K562 (cell line): Measurements from ENCODE around the gene NXN. TPM values are rescaled to one million over a fixed set of nuclear protein-coding genes. Genes with fewer than 3 reads are reported as not detected.

Experiments used
- ASH1L ChIP-seq: fragments of 450-650 bp; IDR thresholded peaks from 2 replicates; pipeline ENCODE4 v1.6.1; 2018; ENCODE audit warnings: borderline replicate concordance, mild to moderate bottlenecking, low read depth; ENCODE audit not compliant: partially characterized antibody
- BRD4 ChIP-seq: fragments of 200-600 bp; sonication (generic); IDR thresholded peaks from 2 replicates; pipeline ENCODE4 v1.6.1; 2017; ENCODE audit warnings: inconsistent platforms
- CBX3 ChIP-seq, 2 experiments: IDR thresholded peaks; 1 replicate in 1 of 2; 2 replicates in 1 of 2; pipeline ENCODE4 v1.6.1; 2012; ENCODE audit warnings: inconsistent platforms in 2 of 2, low read length in 2 of 2, borderline replicate concordance in 1 of 2, control low read depth in 1 of 2
- ERF ChIP-seq: fragments of 450-650 bp; formaldehyde crosslinking; IDR thresholded peaks from 2 replicates; pipeline ENCODE4 v1.4.0; 2020; ENCODE audit warnings: mild to moderate bottlenecking, mixed read lengths
- FOXJ2 ChIP-seq: fragments of 200-800 bp; sonication (Bioruptor generic); IDR thresholded peaks from 2 replicates; pipeline ENCODE4 v1.6.1; 2016; ENCODE audit warnings: missing genetic modification characterization, missing compliant biosample characterization
- GATA2 ChIP-seq: sonication (generic); formaldehyde crosslinking; IDR thresholded peaks from 2 replicates; pipeline ENCODE4 v1.4.0; 2020; ENCODE audit warnings: mild to moderate bottlenecking, missing genetic modification reagents
- HOXB6 ChIP-seq: fragments of 250-450 bp; sonication (Bioruptor Pico); IDR thresholded peaks from 2 replicates; pipeline ENCODE4 v1.5.1; 2022; ENCODE audit warnings: mild to moderate bottlenecking, borderline replicate concordance
- ILF3 ChIP-seq: fragments of 450-650 bp; IDR thresholded peaks from 2 replicates; pipeline ENCODE4 v1.6.1; 2018; ENCODE audit warnings: antibody characterized with exemption, mild to moderate bottlenecking, moderate library complexity, borderline replicate concordance
- KDM1A ChIP-seq, 2 experiments: fragments of 450-650 bp; IDR thresholded peaks; 2 replicates each; pipeline ENCODE4 v1.6.1; 2016; ENCODE audit warnings: mild to moderate bottlenecking in 2 of 2
- MECOM ChIP-seq: fragments of 250-450 bp; sonication (Bioruptor Pico); IDR thresholded peaks from 2 replicates; pipeline ENCODE4 v1.8.0; 2022; ENCODE audit warnings: inconsistent platforms
- MYC ChIP-seq, 2 experiments: fragments of 250-450 bp in 1 of 2; sonication (Bioruptor Pico) in 1 of 2; IDR thresholded peaks; 2 replicates each; pipeline versions ENCODE4 v1.5.1 to v1.6.1; 2012 to 2021; ENCODE audit warnings: low read depth in 2 of 2, borderline replicate concordance in 1 of 2, improper control_type of control experiment in 1 of 2, low read length in 1 of 2, mild to moderate bottlenecking in 1 of 2, moderate library complexity in 1 of 2
- NEUROD1 ChIP-seq: fragments of 150-350 bp; IDR thresholded peaks from 2 replicates; pipeline ENCODE4 v1.6.1; 2014; ENCODE audit warnings: borderline replicate concordance, low read length, low read depth; ENCODE audit not compliant: partially characterized antibody
- NRF1 ChIP-seq, 2 experiments: fragments of 450-650 bp; IDR thresholded peaks in 1 of 2; conservative IDR thresholded peaks in 1 of 2; 2 replicates each; pipeline ENCODE4 v1.6.1; 2014; ENCODE audit warnings: mild to moderate bottlenecking in 2 of 2
- PTTG1 ChIP-seq: fragments of 450-650 bp; IDR thresholded peaks from 2 replicates; pipeline ENCODE4 v1.6.1; 2016; ENCODE audit warnings: low read depth, mild to moderate bottlenecking, missing genetic modification characterization, missing compliant biosample characterization
- RAD21 ChIP-seq, 2 experiments: fragments of 250-450 bp in 1 of 2; fragments of 450-650 bp in 1 of 2; sonication (Bioruptor Pico) in 1 of 2; formaldehyde crosslinking in 1 of 2; IDR thresholded peaks in 1 of 2; conservative IDR thresholded peaks in 1 of 2; 2 replicates each; pipeline versions ENCODE4 v1.4.0 to v1.8.0; 2020 to 2022; ENCODE audit warnings: mild to moderate bottlenecking in 2 of 2, moderate library complexity in 1 of 2
- RBFOX2 ChIP-seq: fragments of 200-400 bp; formaldehyde crosslinking; IDR thresholded peaks from 2 replicates; pipeline ENCODE4 v1.6.1; 2017; ENCODE audit warnings: low read depth, mild to moderate bottlenecking, low read length, moderate library complexity
- RFX7 ChIP-seq: fragments of 250-450 bp; sonication (Bioruptor Pico); IDR thresholded peaks from 2 replicates; pipeline ENCODE4 v1.5.1; 2021; ENCODE audit warnings: mild to moderate bottlenecking
- ZNF140 ChIP-seq: fragments of 250-450 bp; sonication (Bioruptor Pico); IDR thresholded peaks from 2 replicates; pipeline ENCODE4 v1.8.0; 2021; ENCODE audit warnings: moderate library complexity, mild to moderate bottlenecking, inconsistent platforms
- ZNF146 ChIP-seq: IDR thresholded peaks from one replicate; pipeline ENCODE4 v1.6.1; 2018; ENCODE audit warnings: missing compliant biosample characterization; ENCODE audit not compliant: unreplicated experiment
- ZNF431 ChIP-seq: sonication (generic); formaldehyde crosslinking; IDR thresholded peaks from 2 replicates; pipeline ENCODE4 v1.8.0; 2022; ENCODE audit warnings: mild to moderate bottlenecking, missing genetic modification reagents
- ZNF586 ChIP-seq: fragments of 450-650 bp; formaldehyde crosslinking; conservative IDR thresholded peaks from 2 replicates; pipeline ENCODE4 v1.4.0; 2020; ENCODE audit warnings: mild to moderate bottlenecking, moderate library complexity
- ZNF778 ChIP-seq: fragments of 450-650 bp; formaldehyde crosslinking; IDR thresholded peaks from 2 replicates; pipeline ENCODE4 v1.4.0; 2020; ENCODE audit warnings: mild to moderate bottlenecking, moderate library complexity
- polyA plus RNA-seq, 8 experiments: library from polyadenylated mRNA; depleted of rRNA in 4 of 8; stranded (reverse) in 5 of 8; unstranded in 3 of 8; fragments of >200 nt; fragmentation: Nextera tagmentation in 2 of 8; fragmentation: Illumina TruSeq in 1 of 8; extraction: Ambion mirVana in 2 of 8; extraction: Trizol in 1 of 8; gene quantifications; 2 replicates each; pipeline versions ENCODE4 v1.2.1 to v1.2.3, GENCODE V29; 2011 to 2014; ENCODE audit warnings: inconsistent platforms in 1 of 8, missing spikeins in 1 of 8
- total RNA-seq, 7 experiments: library from RNA; depleted of rRNA in 6 of 7; stranded (reverse); fragments of >200 nt in 6 of 7; fragmentation: Illumina TruSeq in 2 of 7; extraction: Trizol in 2 of 7; gene quantifications; 2 replicates each; pipeline versions ENCODE4 v1.2.1 to v1.2.3, GENCODE V29; 2011 to 2021; ENCODE audit warnings: low replicate concordance in 1 of 7
- TF ChIP-seq, protein P1 (sequence below): fragments of 250-450 bp; sonication (Bioruptor Pico); IDR thresholded peaks from 2 replicates; pipeline ENCODE4 v1.4.0; 2020; ENCODE audit warnings: mild to moderate bottlenecking, moderate library complexity
- TF ChIP-seq, protein P2 (sequence below): sonication (generic); formaldehyde crosslinking; IDR thresholded peaks from 2 replicates; pipeline ENCODE4 v1.8.1; 2023; ENCODE audit warnings: mild to moderate bottlenecking, missing genetic modification reagents

The NXN gene
- total and polyA plus RNA-seq, 9 of the 15 experiments (the other 6 are each of a cell fraction or from before 2014, with no cell fraction given): 0.08 to 0.39 (median 0.29) TPM; not detected in 5

DNA sequence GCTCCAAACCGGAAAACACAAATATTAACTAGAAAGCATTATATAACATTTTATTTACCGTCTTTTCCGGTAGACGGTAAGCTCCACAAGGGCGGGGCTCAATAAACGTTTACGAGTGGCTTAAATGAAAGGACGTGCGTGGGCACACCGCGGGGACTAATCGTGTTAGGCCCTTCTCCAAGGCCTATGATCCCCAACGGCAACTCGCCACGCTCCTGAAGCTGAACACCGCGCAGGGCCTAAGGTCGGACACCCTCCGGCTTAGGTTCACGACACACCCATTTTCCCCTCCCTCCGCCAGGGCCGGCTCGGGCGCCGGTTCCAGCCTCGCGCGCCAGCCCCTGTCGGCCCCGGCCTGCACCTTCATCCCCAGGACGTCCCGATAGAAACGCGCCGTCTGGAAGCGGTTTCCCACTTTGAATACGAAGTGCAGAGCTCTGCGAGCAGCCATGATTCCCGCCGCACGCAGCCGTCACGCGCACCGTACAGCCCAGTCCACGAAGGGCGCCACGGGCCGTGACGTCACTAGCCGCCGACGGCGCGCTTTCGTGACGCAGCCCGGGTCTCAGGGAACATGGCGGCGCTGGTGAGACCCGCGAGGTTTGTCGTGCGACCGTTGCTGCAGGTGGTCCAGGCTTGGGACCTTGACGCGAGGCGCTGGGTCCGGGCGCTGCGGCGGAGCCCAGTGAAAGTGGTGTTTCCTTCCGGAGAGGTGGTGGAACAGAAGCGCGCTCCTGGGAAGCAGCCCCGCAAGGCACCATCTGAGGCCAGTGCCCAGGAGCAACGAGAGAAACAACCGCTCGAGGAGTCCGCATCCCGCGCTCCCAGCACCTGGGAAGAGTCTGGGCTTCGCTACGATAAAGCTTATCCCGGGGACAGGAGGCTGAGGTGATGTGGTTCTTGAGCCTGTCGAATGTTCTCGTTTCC, 197.5 kb downstream of the NXN start, which contains the start of the genes GLOD4 and MRM3 (continued):
- TF ChIP-seq, protein P1, sequence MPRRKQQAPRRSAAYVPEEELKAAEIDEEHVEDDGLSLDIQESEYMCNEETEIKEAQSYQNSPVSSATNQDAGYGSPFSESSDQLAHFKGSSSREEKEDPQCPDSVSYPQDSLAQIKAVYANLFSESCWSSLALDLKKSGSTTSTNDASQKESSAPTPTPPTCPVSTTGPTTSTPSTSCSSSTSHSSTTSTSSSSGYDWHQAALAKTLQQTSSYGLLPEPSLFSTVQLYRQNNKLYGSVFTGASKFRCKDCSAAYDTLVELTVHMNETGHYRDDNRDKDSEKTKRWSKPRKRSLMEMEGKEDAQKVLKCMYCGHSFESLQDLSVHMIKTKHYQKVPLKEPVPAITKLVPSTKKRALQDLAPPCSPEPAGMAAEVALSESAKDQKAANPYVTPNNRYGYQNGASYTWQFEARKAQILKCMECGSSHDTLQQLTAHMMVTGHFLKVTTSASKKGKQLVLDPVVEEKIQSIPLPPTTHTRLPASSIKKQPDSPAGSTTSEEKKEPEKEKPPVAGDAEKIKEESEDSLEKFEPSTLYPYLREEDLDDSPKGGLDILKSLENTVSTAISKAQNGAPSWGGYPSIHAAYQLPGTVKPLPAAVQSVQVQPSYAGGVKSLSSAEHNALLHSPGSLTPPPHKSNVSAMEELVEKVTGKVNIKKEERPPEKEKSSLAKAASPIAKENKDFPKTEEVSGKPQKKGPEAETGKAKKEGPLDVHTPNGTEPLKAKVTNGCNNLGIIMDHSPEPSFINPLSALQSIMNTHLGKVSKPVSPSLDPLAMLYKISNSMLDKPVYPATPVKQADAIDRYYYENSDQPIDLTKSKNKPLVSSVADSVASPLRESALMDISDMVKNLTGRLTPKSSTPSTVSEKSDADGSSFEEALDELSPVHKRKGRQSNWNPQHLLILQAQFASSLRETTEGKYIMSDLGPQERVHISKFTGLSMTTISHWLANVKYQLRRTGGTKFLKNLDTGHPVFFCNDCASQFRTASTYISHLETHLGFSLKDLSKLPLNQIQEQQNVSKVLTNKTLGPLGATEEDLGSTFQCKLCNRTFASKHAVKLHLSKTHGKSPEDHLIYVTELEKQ (CRISPR knock-in tag): no peak
- TF ChIP-seq ILF3 (no peak), MECOM (CRISPR knock-in tag) (no peak), PTTG1 (tag) (no peak), RFX7 (CRISPR knock-in tag) (no peak), ZNF146 (no peak), BRD4 (no peak), ERF (CRISPR knock-in tag) (no peak), ZNF140 (CRISPR knock-in tag) (no peak), CBX3 (IDR thresholded peaks at IDR 0.05; ENCODE audit: borderline replicate concordance in 1 of 2, low read length in 2 of 2) (no peak), NRF1 (conservative IDR thresholded peaks at IDR 0.05 in 1 of 2, IDR thresholded peaks at IDR 0.05 in 1 of 2) (peak; percentile 82 to 86), ZNF778 (CRISPR knock-in tag) (no peak), ZNF431 (CRISPR knock-in tag) (no peak; the same call in 1 of the 2 replicates), NEUROD1 (no peak), ASH1L (no peak), MYC (IDR thresholded peaks at IDR 0.05; ENCODE audit: low read depth, low read length) (peak; percentile 92), MYC (CRISPR knock-in tag; IDR thresholded peaks at IDR 0.05; ENCODE audit: borderline replicate concordance, low read depth) (peak; percentile 73), KDM1A (IDR thresholded peaks at IDR 0.05) (no peak), FOXJ2 (no peak), RBFOX2 (peak; percentile 94), ZNF586 (no peak), GATA2 (CRISPR knock-in tag) (no peak), HOXB6 (CRISPR knock-in tag) (no peak), RAD21 (CRISPR knock-in tag; conservative IDR thresholded peaks at IDR 0.05 in 1 of 2, IDR thresholded peaks at IDR 0.05 in 1 of 2) (no peak)
- TF ChIP-seq, protein P2, sequence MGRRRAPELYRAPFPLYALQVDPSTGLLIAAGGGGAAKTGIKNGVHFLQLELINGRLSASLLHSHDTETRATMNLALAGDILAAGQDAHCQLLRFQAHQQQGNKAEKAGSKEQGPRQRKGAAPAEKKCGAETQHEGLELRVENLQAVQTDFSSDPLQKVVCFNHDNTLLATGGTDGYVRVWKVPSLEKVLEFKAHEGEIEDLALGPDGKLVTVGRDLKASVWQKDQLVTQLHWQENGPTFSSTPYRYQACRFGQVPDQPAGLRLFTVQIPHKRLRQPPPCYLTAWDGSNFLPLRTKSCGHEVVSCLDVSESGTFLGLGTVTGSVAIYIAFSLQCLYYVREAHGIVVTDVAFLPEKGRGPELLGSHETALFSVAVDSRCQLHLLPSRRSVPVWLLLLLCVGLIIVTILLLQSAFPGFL (CRISPR knock-in tag): no peak
